CD4-positive, alpha-beta T cell (primary cell): Measurements from ENCODE around the gene ALPK3. TPM values are rescaled to one million over a fixed set of nuclear protein-coding genes. Genes with fewer than 3 reads are reported as not detected.

Experiments
- ATAC-seq: fragments of 200-7000 bp; cut with Tn5 transposase; one replicate; pipeline ENCODE4 v1.10.0; 2022; ENCODE audit warnings: mild to moderate bottlenecking; ENCODE audit not compliant: poor library complexity
- CTCF ChIA-PET: fragments of 350-600 bp; sonication (Branson Sonifier 250); formaldehyde crosslinking; loops from one replicate; lab custom pipeline; 2021; ENCODE audit warnings: antibody characterized with exemption, inconsistent platforms; lab: Charles Lee
- POLR2A ChIA-PET: fragments of 350-600 bp; sonication (Branson Sonifier 250); formaldehyde crosslinking; loops from one replicate; lab custom pipeline; 2021; ENCODE audit warnings: antibody characterized with exemption, inconsistent platforms; lab: Charles Lee
- DNase-seq, 14 experiments: peaks; one replicate each; pipeline ENCODE4 v3.0.0-alpha.2; 2013 to 2020; ENCODE audit warnings: mixed read lengths in 2 of 14
- H3K27ac ChIP-seq, 2 donors: one replicate each; pipeline versions ENCODE4 v1.5.1 to v1.7.0; 2013; ENCODE audit warnings: low read length in 2 of 2, low read depth in 1 of 2, mild to moderate bottlenecking in 1 of 2
- H3K27me3 ChIP-seq, 2 experiments: 1 replicate in 1 of 2; 2 replicates in 1 of 2; pipeline versions ENCODE4 v1.6.1 to v1.7.0; 2013; ENCODE audit warnings: low read length in 2 of 2, control low read depth in 1 of 2, mild to moderate bottlenecking in 1 of 2, moderate library complexity in 1 of 2; ENCODE audit not compliant: insufficient read depth in 2 of 2, control insufficient read depth in 1 of 2
- H3K36me3 ChIP-seq: one replicate; pipeline ENCODE4 v1.6.1; 2013; ENCODE audit warnings: low read length, control low read depth; ENCODE audit not compliant: insufficient read depth
- H3K4me1 ChIP-seq: one replicate; pipeline ENCODE4 v1.6.1; 2013; ENCODE audit warnings: low read length, control low read depth; ENCODE audit not compliant: insufficient read depth
- H3K4me3 ChIP-seq: one replicate; pipeline ENCODE4 v1.5.1; 2013; ENCODE audit warnings: mild to moderate bottlenecking, low read length, moderate library complexity
- H3K9me3 ChIP-seq, 2 experiments: 1 replicate in 1 of 2; 2 replicates in 1 of 2; pipeline versions ENCODE4 v1.6.1 to v1.7.0; 2013; ENCODE audit warnings: low read length in 2 of 2, mild to moderate bottlenecking in 2 of 2, control low read depth in 1 of 2, moderate library complexity in 1 of 2; ENCODE audit not compliant: control insufficient read depth in 1 of 2, insufficient read depth in 1 of 2
- H3K27ac Mint-ChIP-seq: one replicate; pipeline ENCODE4 v1.8.0; 2020; ENCODE audit warnings: mixed read lengths
- H3K27me3 Mint-ChIP-seq: one replicate; pipeline ENCODE4 v1.8.0; 2021; ENCODE audit warnings: mixed read lengths
- H3K36me3 Mint-ChIP-seq: one replicate; pipeline ENCODE4 v1.8.0; 2021; ENCODE audit warnings: low read depth, mixed read lengths
- H3K4me1 Mint-ChIP-seq: one replicate; pipeline ENCODE4 v1.8.0; 2021; ENCODE audit warnings: low read depth, mixed read lengths
- H3K4me3 Mint-ChIP-seq: one replicate; pipeline ENCODE4 v1.8.0; 2020; ENCODE audit warnings: mild to moderate bottlenecking, mixed read lengths
- H3K9me3 Mint-ChIP-seq: one replicate; pipeline ENCODE4 v1.8.0; 2020; ENCODE audit warnings: mixed read lengths
- CTCF ChIP-seq: fragments of 200-600 bp; IDR thresholded peaks from one replicate; pipeline ENCODE4 v1.8.0; 2022; ENCODE audit warnings: antibody characterized with exemption, mild to moderate bottlenecking
- intact Hi-C, 2 experiments: fragments of 100-400 bp; cut with DNase I in 1 of 2; cut with micrococcal nuclease in 1 of 2; formaldehyde crosslinking; loops; one replicate each; pipeline versions ENCODE4 v1.15.1 to v1.9.0; 2023 to 2025; cut with DNase I, micrococcal nuclease
- total RNA-seq, 174 experiments: library from RNA in 2 of 174; stranded (reverse) in 2 of 174; gene quantifications; one replicate each; pipeline ENCODE4 v1.2.3 and lab custom pipeline; 2021 to 2026

ALPK3 gene
- total RNA-seq, 2 experiments from 2014 or later: 0.14 TPM

GRCh38 chr15:84795186-84795585 lies 22.0 kb upstream of the ALPK3 start:
- Mint-ChIP-seq H3K9me3 (no peaks in the 10 kb centered on the region), H3K27me3 (no peaks in the 10 kb centered on the region), H3K4me1 (peaks cover 8% of the 10 kb centered on the region), H3K4me3 (no peak overlapping the region), H3K27ac (no peak overlapping the region), H3K36me3 (peaks cover 95% of the 10 kb centered on the region)
- no peaks in the 10 kb centered on the region for H3K4me1 ChIP-seq
- ChIA-PET CTCF (no interaction called here), POLR2A (no interaction called here)
- H3K27ac ChIP-seq: no peak overlapping the region
- H3K36me3 ChIP-seq: peaks cover 73% of the 10 kb centered on the region
- no peaks in the 10 kb centered on the region for H3K9me3 ChIP-seq
- intact Hi-C loops: no loop called here
- ATAC-seq (no peak), DNase-seq (no peak)
- TF ChIP-seq CTCF: no peak
- no peaks in the 10 kb centered on the region for H3K27me3 ChIP-seq
- H3K4me3 ChIP-seq: no peak overlapping the region

- no peaks in the 10 kb centered on the region for H3K27me3 ChIP-seq
- no peak overlapping the region for H3K27ac Mint-ChIP-seq
- peaks cover 4% of the 10 kb centered on the region for H3K4me1 Mint-ChIP-seq
- no peaks in the 10 kb centered on the region for H3K27me3 Mint-ChIP-seq
- H3K4me3 Mint-ChIP-seq: no peak overlapping the region
- no peaks in the 10 kb centered on the region for H3K9me3 Mint-ChIP-seq
- H3K9me3 ChIP-seq: no peaks in the 10 kb centered on the region
- no peak overlapping the region for H3K4me3 ChIP-seq
- ATAC-seq: no peak
- CTCF ChIA-PET: no interaction called here
- peaks cover 71% of the 10 kb centered on the region for H3K36me3 ChIP-seq
- DNase-seq: no peak
- H3K4me1 ChIP-seq: no peaks in the 10 kb centered on the region
- no peak for TF ChIP-seq CTCF
- intact Hi-C loops: no loop called here
- POLR2A ChIA-PET: no interaction called here
- H3K27ac ChIP-seq: no peak overlapping the region
- peaks cover 92% of the 10 kb centered on the region for H3K36me3 Mint-ChIP-seq
These were observed 19.9 kb upstream of the ALPK3 start for GRCh38 chr15:84797212-84797611.

- peaks cover 71% of the 10 kb centered on the region for H3K36me3 ChIP-seq
- H3K27ac ChIP-seq: no peak overlapping the region
- no peak for ATAC-seq
- Mint-ChIP-seq H3K36me3 (peaks cover 91% of the 10 kb centered on the region), H3K4me1 (peaks cover 4% of the 10 kb centered on the region), H3K9me3 (no peaks in the 10 kb centered on the region), H3K27me3 (no peaks in the 10 kb centered on the region), H3K4me3 (no peak overlapping the region), H3K27ac (no peak overlapping the region)
- intact Hi-C loops: no loop called here
- no peaks in the 10 kb centered on the region for H3K9me3 ChIP-seq
- no peak overlapping the region for H3K4me3 ChIP-seq
- no peak for DNase-seq
- no peak for TF ChIP-seq CTCF
- no peaks in the 10 kb centered on the region for H3K27me3 ChIP-seq
- CTCF ChIA-PET: no interaction called here
- POLR2A ChIA-PET: no interaction called here
- no peaks in the 10 kb centered on the region for H3K4me1 ChIP-seq
These were observed 19.4 kb upstream of the ALPK3 start for GRCh38 chr15:84797801-84798200.
